CD4-positive, alpha-beta T cell treated with Interleukin-21 for 1 hour (primary cell): ENCODE measurements around the gene TBL2.
"Not testable (repeated sequence)": the region's sequence is repeated elsewhere in the genome, so short reads cannot be mapped to it uniquely, and the experiment has no call there.

Source experiments
- DNase-seq: peaks from one replicate; pipeline ENCODE4 v3.0.0-alpha.2; 2020

TBL2 gene

GRCh38 chr7:73606801-73607691 is 28.7 kb upstream of the TBL2 start:
- DNase-seq = peak; percentile 64

GRCh38 chr7:73605601-73606220 is 27.3 kb upstream of the TBL2 start:
- no peak for DNase-seq

- DNase-seq = no peak
Measured at GRCh38 chr7:73602721-73603651, 24.6 kb upstream of the TBL2 start.

- DNase-seq = no peak
Measured at GRCh38 chr7:73599916-73600315, 21.5 kb upstream of the TBL2 start.

GRCh38 chr7:73599151-73599882 is 20.9 kb upstream of the TBL2 start:
- DNase-seq = no peak

GRCh38 chr7:73597978-73598782 is 19.8 kb upstream of the TBL2 start:
- DNase-seq = no peak

GRCh38 chr7:73596191-73597065 is 18.0 kb upstream of the TBL2 start:
- DNase-seq = no peak

- no peak for DNase-seq
Measured at GRCh38 chr7:73595358-73595757, 17.0 kb upstream of the TBL2 start.

GRCh38 chr7:73593207-73594045 is 15.0 kb upstream of the TBL2 start:
- no peak for DNase-seq

GRCh38 chr7:73586911-73587310 is 8.5 kb upstream of the TBL2 start:
- no peak for DNase-seq

GRCh38 chr7:73585196-73585595 is 6.8 kb upstream of the TBL2 start:
- no peak for DNase-seq

- DNase-seq = no peak
Measured at GRCh38 chr7:73582664-73583202, 4.4 kb upstream of the TBL2 start.

GRCh38 chr7:73581006-73581405 is 2.6 kb upstream of the TBL2 start:
- not testable (repeated sequence) for DNase-seq

GRCh38 chr7:73577627-73578341 is 595 bp downstream of the TBL2 start:
- no peak for DNase-seq

- DNase-seq = no peak
Measured at GRCh38 chr7:73573791-73574190, 4.6 kb downstream of the TBL2 start.

- DNase-seq = no peak
Measured at GRCh38 chr7:73573276-73573675, 5.1 kb downstream of the TBL2 start.

GRCh38 chr7:73572767-73573186 is 5.6 kb downstream of the TBL2 start:
- no peak for DNase-seq

- DNase-seq = no peak
Measured at GRCh38 chr7:73570977-73571376, 7.4 kb downstream of the TBL2 start.

- no peak for DNase-seq
Measured at GRCh38 chr7:73570521-73570920, 7.9 kb downstream of the TBL2 start.
